HCT116 (cell line): ENCODE measurements around the gene CREB3L1. TPM values are rescaled to one million over a fixed set of nuclear protein-coding genes. Genes with fewer than 3 reads are reported as not detected.

Experiments
- ATAC-seq: fragments of 200-7000 bp; cut with Tn5 transposase; 2 replicates; pipeline ENCODE4 v1.9.1; 2020; ENCODE audit warnings: mild to moderate bottlenecking, moderate library complexity
- BruUV-seq: library from RNA; stranded (reverse); fragments of 400-500 nt; replicated peaks from 2 replicates; lab custom pipeline; 2021; lab: Mats Ljungman, UMichigan
- CTCF ChIA-PET: fragments of 300-600 bp; sonication (Branson Sonifier 250); formaldehyde crosslinking; loops from one replicate; lab custom pipeline; 2021; ENCODE audit warnings: antibody characterized with exemption; lab: Charles Lee
- POLR2A ChIA-PET: fragments of 300-600, 350-600 bp; sonication (Branson Sonifier 250); formaldehyde crosslinking; loops from one replicate; lab custom pipeline; 2021; ENCODE audit warnings: antibody characterized with exemption; lab: Charles Lee
- RAD21 ChIA-PET, 2 experiments: fragments of 300-600 bp; sonication (Branson Sonifier 250); formaldehyde crosslinking; loops; one replicate each; lab custom pipeline; 2023; ENCODE audit warnings: low total read pairs in 2 of 2; ENCODE audit not compliant: uncharacterized antibody in 2 of 2, unreplicated experiment in 2 of 2, low non-redundant PET in 1 of 2; lab: Charles Lee
- DNase-seq: peaks from one replicate; pipeline ENCODE4 v3.0.0-alpha.2; 2010; ENCODE audit warnings: low read depth, low spot score
- H2AFZ ChIP-seq: fragments of 200-600 bp; shearing (Covaris generic), sonication (generic); 2 replicates; pipeline ENCODE4 v1.6.1; 2017; ENCODE audit warnings: low read depth, mixed run types, mixed read lengths, antibody characterized with exemption, low read length; ENCODE audit not compliant: poor library complexity, severe bottlenecking
- H3K27ac ChIP-seq: 2 replicates; pipeline ENCODE4 v1.5.1; 2012; ENCODE audit warnings: low read depth, low read length
- H3K27me3 ChIP-seq: fragments of 200-600 bp; sonication (generic); 2 replicates; pipeline ENCODE4 v1.6.1; 2016; ENCODE audit warnings: mixed run types, low read length, mixed read lengths; ENCODE audit not compliant: insufficient read depth
- H3K36me3 ChIP-seq, 2 experiments: fragments of 200-500 bp in 1 of 2; fragments of 200-600 bp in 1 of 2; sonication (Bioruptor generic) in 1 of 2; sonication (generic) in 1 of 2; 2 replicates each; pipeline versions ENCODE4 v1.5.1 to v1.6.1; 2014 to 2016; ENCODE audit warnings: low read length in 2 of 2, inconsistent platforms in 1 of 2, mixed read lengths in 1 of 2, mixed run types in 1 of 2; ENCODE audit not compliant: insufficient read depth in 2 of 2, control insufficient read depth in 1 of 2
- H3K4me1 ChIP-seq, 2 experiments: fragments of 200-600 bp in 1 of 2; sonication (generic) in 1 of 2; 2 replicates each; pipeline versions ENCODE4 v1.5.1 to v1.6.1; 2012 to 2017; ENCODE audit warnings: low read length in 2 of 2, inconsistent platforms in 1 of 2, mild to moderate bottlenecking in 1 of 2, mixed read lengths in 1 of 2, mixed run types in 1 of 2, moderate library complexity in 1 of 2; ENCODE audit not compliant: insufficient read depth in 2 of 2, control insufficient read depth in 1 of 2
- H3K4me2 ChIP-seq: fragments of 200-600 bp; sonication (generic); 2 replicates; pipeline ENCODE4 v1.6.1; 2017; ENCODE audit warnings: mixed run types, low read length, mixed read lengths
- H3K4me3 ChIP-seq, 2 experiments: fragments of 200-600 bp in 1 of 2; sonication (generic) in 1 of 2; replicated peaks in 1 of 2; 2 replicates each; pipeline ENCODE4 v1.5.1; 2011 to 2016; ENCODE audit warnings: low read length in 2 of 2, control low read depth in 1 of 2, low read depth in 1 of 2, mild to moderate bottlenecking in 1 of 2, mixed read lengths in 1 of 2, mixed run types in 1 of 2
- H3K79me2 ChIP-seq: fragments of 200-600 bp; sonication (generic); 2 replicates; pipeline ENCODE4 v1.6.1; 2017; ENCODE audit warnings: mild to moderate bottlenecking, mixed run types, low read length, moderate library complexity, mixed read lengths; ENCODE audit not compliant: insufficient read depth
- H3K9ac ChIP-seq: fragments of 200-600 bp; sonication (generic); 2 replicates; pipeline ENCODE4 v1.6.1; 2016; ENCODE audit warnings: low read length, mixed read lengths
- H3K9me2 ChIP-seq: fragments of 200-600 bp; sonication (generic), shearing (Covaris generic); 2 replicates; pipeline ENCODE4 v1.6.1; 2017; ENCODE audit warnings: mixed run types, mild to moderate bottlenecking, moderate library complexity; ENCODE audit not compliant: insufficient read depth
- H3K9me3 ChIP-seq, 2 experiments: fragments of 200-500 bp in 1 of 2; fragments of 200-600 bp in 1 of 2; sonication (Bioruptor generic) in 1 of 2; sonication (generic) in 1 of 2; 2 replicates each; pipeline ENCODE4 v1.6.1; 2014 to 2017; ENCODE audit warnings: low read length in 2 of 2, mixed read lengths in 2 of 2, inconsistent platforms in 1 of 2, low read depth in 1 of 2, mild to moderate bottlenecking in 1 of 2, mixed run types in 1 of 2, moderate library complexity in 1 of 2; ENCODE audit not compliant: control insufficient read depth in 1 of 2, insufficient read depth in 1 of 2
- H4K20me1 ChIP-seq: fragments of 200-600 bp; sonication (generic), shearing (Covaris generic); 2 replicates; pipeline ENCODE4 v1.6.1; 2017; ENCODE audit warnings: mixed run types, mild to moderate bottlenecking, moderate library complexity; ENCODE audit not compliant: insufficient read depth
- CBX3 ChIP-seq: IDR thresholded peaks from 2 replicates; pipeline ENCODE4 v1.6.1; 2012; ENCODE audit warnings: low read depth
- EGR1 ChIP-seq: IDR thresholded peaks from 2 replicates; pipeline ENCODE4 v1.6.1; 2012; ENCODE audit warnings: low read depth
- ELF1 ChIP-seq: IDR thresholded peaks from 2 replicates; pipeline ENCODE4 v1.6.1; 2012; ENCODE audit warnings: low read depth, borderline replicate concordance
- EZH2 ChIP-seq: fragments of 200-600 bp; sonication (generic); IDR thresholded peaks from 2 replicates; pipeline ENCODE4 v1.6.1; 2017; ENCODE audit warnings: antibody characterized with exemption, mixed run types
- EZH2phosphoT487 ChIP-seq: fragments of 200-600 bp; IDR thresholded peaks from 2 replicates; pipeline ENCODE4 v1.6.1; 2018; ENCODE audit warnings: antibody characterized with exemption, borderline replicate concordance
- POLR2AphosphoS5 ChIP-seq: IDR thresholded peaks from 2 replicates; pipeline ENCODE4 v1.6.1; 2011; ENCODE audit warnings: mild to moderate bottlenecking, low read depth, low read length, moderate library complexity
- RAD21 ChIP-seq: IDR thresholded peaks from 2 replicates; pipeline ENCODE4 v1.6.1; 2012; ENCODE audit warnings: low read depth, mild to moderate bottlenecking
- ZNF274 ChIP-seq: fragments of 200-500 bp; sonication (Bioruptor generic); IDR thresholded peaks from 2 replicates; pipeline ENCODE4 v1.6.1; 2014; ENCODE audit warnings: mild to moderate bottlenecking, low read depth, low read length, inconsistent platforms
- intact Hi-C: fragments of 100-400 bp; cut with micrococcal nuclease; formaldehyde crosslinking; loops from 2 replicates; pipeline ENCODE4 v1.10.0; 2022
- total RNA-seq: library from RNA; stranded (reverse); gene quantifications from one replicate; pipeline ENCODE4 v1.2.1, GENCODE V29; 2021; ENCODE audit not compliant: unreplicated experiment

The CREB3L1 gene
- total RNA-seq, 1 experiment from 2014 or later = 0.37 TPM

GRCh38 chr11:46315783-46316563 is 38.5 kb downstream of the CREB3L1 start:
- no peak overlapping the region for H3K9ac ChIP-seq
- H3K36me3 ChIP-seq = no peaks in the 10 kb centered on the region
- H3K4me1 ChIP-seq = peaks cover 5 to 9% of the 10 kb centered on the region in 2 experiments; a peak in 3 of 4 replicates
- TF ChIP-seq RAD21 (no peak), POLR2AphosphoS5 (no peak), EZH2phosphoT487 (no peak)
- CTCF ChIA-PET = interaction anchor here (0.9 to 4.7 kb wide), 8 partner anchors 8 to 76 kb away, joined by 3 to 56 read pairs (median 8); no protein-coding TSS in a partner anchor
- RAD21 ChIA-PET = interaction anchor here in 1 of 2 experiments (1.1 kb wide), 1 partner anchor 67 kb away, joined by 3 read pairs; no protein-coding TSS in a partner anchor
- H2AFZ ChIP-seq = peak overlapping the region; percentile 13
- H3K9me3 ChIP-seq = no peaks in the 10 kb centered on the region
- H3K4me2 ChIP-seq = no peak overlapping the region
- intact Hi-C loops = loop anchor here (1.0 to 10.0 kb wide), 4 partner anchors 77 to 443 kb away; no protein-coding TSS in a partner anchor
- POLR2A ChIA-PET = interaction anchor here (1.6 to 1.8 kb wide), 2 partner anchors 67 to 73 kb away, joined by 5 to 12 read pairs; no protein-coding TSS in a partner anchor
- ATAC-seq (no peak), DNase-seq (no peak)
- no peaks in the 10 kb centered on the region for H4K20me1 ChIP-seq
- BruUV-seq = no TSS peak
- H3K27ac ChIP-seq = no peak overlapping the region
- H3K27me3 ChIP-seq = no peaks in the 10 kb centered on the region
- H3K79me2 ChIP-seq = no peaks in the 10 kb centered on the region
- no peak overlapping the region for H3K4me3 ChIP-seq
- H3K9me2 ChIP-seq = no peaks in the 10 kb centered on the region

GRCh38 chr11:46319074-46319453 is 41.6 kb downstream of the CREB3L1 start:
- DNase-seq (no peak), ATAC-seq (no peak)
- Histone ChIP-seq H2AFZ (peak overlapping the region; percentile 16), H3K27me3 (no peaks in the 10 kb centered on the region), H3K4me3 (no peak overlapping the region), H3K4me2 (no peak overlapping the region), H3K9me3 (no peaks in the 10 kb centered on the region), H3K27ac (no peak overlapping the region), H3K36me3 (no peaks in the 10 kb centered on the region), H3K4me1 (peaks cover 5 to 9% of the 10 kb centered on the region in 2 experiments; a peak in 3 of 4 replicates), H3K9ac (no peak overlapping the region), H3K79me2 (no peaks in the 10 kb centered on the region), H4K20me1 (no peaks in the 10 kb centered on the region), H3K9me2 (no peaks in the 10 kb centered on the region)
- POLR2A ChIA-PET = interaction anchor here (2.8 kb wide), 1 partner anchor 76 kb away, joined by 8 read pairs; no protein-coding TSS in a partner anchor
- CTCF ChIA-PET = interaction anchor here (3.1 kb wide), 1 partner anchor 10 kb away, joined by 13 read pairs; no protein-coding TSS in a partner anchor
- TF ChIP-seq RAD21 = no peak
- no peak for TF ChIP-seq CBX3
- no peak for TF ChIP-seq ELF1
- no peak for TF ChIP-seq EGR1
- TF ChIP-seq POLR2AphosphoS5 = no peak
- TF ChIP-seq ZNF274 = no peak
- TF ChIP-seq EZH2 = no peak
- no TSS peak for BruUV-seq
- intact Hi-C loops = loop anchor here (10.0 kb wide), 1 partner anchor 354 kb away; no protein-coding TSS in a partner anchor
- RAD21 ChIA-PET = interaction anchor here in 1 of 2 experiments (0.7 kb wide), 1 partner anchor 323 kb away, joined by 3 read pairs; no protein-coding TSS in a partner anchor
